ENCODE data around the gene NOL4L.

The NOL4L gene

GRCh38 chr20:32585011-32585585, at the start of gene NOL4L:
TSS of gene NOL4L (minus strand) at chr20:32585333. CDS start at chr20:32584890, 443 bp downstream.
- peak in 33 of 58 donors; percentile 11 to 58 (median 32) for DNase-seq

- no peak for DNase-seq
Measured at GRCh38 chr20:32634041-32634805, 49.1 kb upstream of the NOL4L start.

GRCh38 chr20:32632461-32633354, 47.6 kb upstream of the NOL4L start:
- no peak for DNase-seq

GRCh38 chr20:32631933-32632460, 46.9 kb upstream of the NOL4L start:
- DNase-seq = no peak

- DNase-seq = no peak
Measured at GRCh38 chr20:32629813-32630212, 44.7 kb upstream of the NOL4L start.

- no peak for DNase-seq
Measured at GRCh38 chr20:32628960-32629530, 43.9 kb upstream of the NOL4L start.

GRCh38 chr20:32626859-32627636, 41.9 kb upstream of the NOL4L start:
- peak in 53 of 58 donors; percentile 17 to 84 (median 60) for DNase-seq

- DNase-seq = no peak
Measured at GRCh38 chr20:32626407-32626806, 41.3 kb upstream of the NOL4L start.

- no peak for DNase-seq
Measured at GRCh38 chr20:32625996-32626395, 40.9 kb upstream of the NOL4L start.

GRCh38 chr20:32624687-32625345, 39.7 kb upstream of the NOL4L start:
- no peak for DNase-seq

- no peak for DNase-seq
Measured at GRCh38 chr20:32623667-32624157, 38.6 kb upstream of the NOL4L start.

GRCh38 chr20:32622585-32623468, 37.7 kb upstream of the NOL4L start:
- no peak for DNase-seq

GRCh38 chr20:32621891-32622584, 36.9 kb upstream of the NOL4L start:
- no peak for DNase-seq

- peak in 7 of 58 donors; percentile 1 to 30 (median 15) for DNase-seq
Measured at GRCh38 chr20:32621071-32621890, 36.1 kb upstream of the NOL4L start.

- no peak for DNase-seq
Measured at GRCh38 chr20:32619586-32619985, 34.5 kb upstream of the NOL4L start.

- no peak for DNase-seq
Measured at GRCh38 chr20:32614772-32615171, 29.6 kb upstream of the NOL4L start.

GRCh38 chr20:32614303-32614702, 29.2 kb upstream of the NOL4L start:
- DNase-seq = no peak

All from anterior cingulate cortex (tissue), 58 donors.